Stomach smooth muscle (tissue), 2 donors: ENCODE data around the gene PSMG3.

Experiments used
- H3K27ac ChIP-seq: one replicate; pipeline ENCODE4 v1.7.0; 2013; ENCODE audit warnings: mild to moderate bottlenecking, low read length, inconsistent platforms
- H3K27me3 ChIP-seq, 2 donors: one replicate each; pipeline ENCODE4 v1.7.0; 2013; ENCODE audit warnings: low read length in 2 of 2; ENCODE audit not compliant: insufficient read depth in 2 of 2, control insufficient read depth in 1 of 2
- H3K36me3 ChIP-seq, 2 donors: one replicate each; pipeline ENCODE4 v1.7.0; 2013; ENCODE audit warnings: low read length in 2 of 2; ENCODE audit not compliant: control insufficient read depth in 2 of 2, insufficient read depth in 2 of 2
- H3K4me1 ChIP-seq: one replicate; pipeline ENCODE4 v1.7.0; 2013; ENCODE audit warnings: low read length; ENCODE audit not compliant: control insufficient read depth, insufficient read depth
- H3K4me3 ChIP-seq, 2 donors: one replicate each; pipeline ENCODE4 v1.7.0; 2013; ENCODE audit warnings: low read length in 2 of 2
- H3K9ac ChIP-seq, 2 donors: one replicate each; pipeline ENCODE4 v1.7.0; 2013; ENCODE audit warnings: low read length in 2 of 2, mild to moderate bottlenecking in 1 of 2
- H3K9me3 ChIP-seq, 2 donors: one replicate each; pipeline ENCODE4 v1.7.0; 2013; ENCODE audit warnings: low read length in 2 of 2; ENCODE audit not compliant: control insufficient read depth in 2 of 2
- donor health status: healthy.
- donor health status: Pancreatic carcinoma.

PSMG3 gene

GRCh38 chr7:1596181-1597043, 26.6 kb upstream of the PSMG3 start:
- no peaks in the 10 kb centered on the region for H3K9me3 ChIP-seq
- H3K36me3 ChIP-seq, result no peaks in the 10 kb centered on the region
- H3K27ac ChIP-seq, result no peak overlapping the region
- peaks cover 28 to 40% of the 10 kb centered on the region in 2 donors for H3K27me3 ChIP-seq
- no peaks in the 10 kb centered on the region for H3K4me1 ChIP-seq
- no peak overlapping the region for H3K4me3 ChIP-seq
- H3K9ac ChIP-seq, result no peak overlapping the region

- H3K9ac ChIP-seq, result no peak overlapping the region
- no peaks in the 10 kb centered on the region for H3K4me1 ChIP-seq
- H3K9me3 ChIP-seq, result no peaks in the 10 kb centered on the region
- no peak overlapping the region for H3K27ac ChIP-seq
- no peaks in the 10 kb centered on the region for H3K36me3 ChIP-seq
- H3K4me3 ChIP-seq, result no peak overlapping the region
- peaks cover 28 to 42% of the 10 kb centered on the region in 2 donors for H3K27me3 ChIP-seq
These were observed 25.8 kb upstream of the PSMG3 start for GRCh38 chr7:1595636-1596035.

- peaks cover 28 to 42% of the 10 kb centered on the region in 2 donors for H3K27me3 ChIP-seq
- H3K4me1 ChIP-seq, result no peaks in the 10 kb centered on the region
- no peak overlapping the region for H3K9ac ChIP-seq
- no peaks in the 10 kb centered on the region for H3K36me3 ChIP-seq
- H3K27ac ChIP-seq, result no peak overlapping the region
- no peaks in the 10 kb centered on the region for H3K9me3 ChIP-seq
- no peak overlapping the region for H3K4me3 ChIP-seq
These were observed 25.2 kb upstream of the PSMG3 start for GRCh38 chr7:1595027-1595426.

GRCh38 chr7:1593904-1594421, 24.1 kb upstream of the PSMG3 start:
- Histone ChIP-seq H3K27ac (no peak overlapping the region), H3K4me3 (no peak overlapping the region), H3K9me3 (peaks cover 0 to 6% of the 10 kb centered on the region in 2 donors), H3K27me3 (peaks cover 28 to 45% of the 10 kb centered on the region in 2 donors), H3K36me3 (no peaks in the 10 kb centered on the region), H3K9ac (no peak overlapping the region), H3K4me1 (no peaks in the 10 kb centered on the region)

- peaks cover 28 to 45% of the 10 kb centered on the region in 2 donors for H3K27me3 ChIP-seq
These were observed 23.4 kb upstream of the PSMG3 start for GRCh38 chr7:1593091-1593866.

GRCh38 chr7:1592299-1592871, 22.6 kb upstream of the PSMG3 start:
- H3K4me3 ChIP-seq, result no peak overlapping the region
- H3K27ac ChIP-seq, result no peak overlapping the region
- peaks cover 28 to 47% of the 10 kb centered on the region in 2 donors for H3K27me3 ChIP-seq

More at GRCh38 chr7:1593091-1593866, 23.4 kb upstream of the PSMG3 start:
- Histone ChIP-seq H3K9ac (no peak overlapping the region), H3K4me3 (no peak overlapping the region), H3K4me1 (no peaks in the 10 kb centered on the region), H3K36me3 (no peaks in the 10 kb centered on the region), H3K27ac (no peak overlapping the region), H3K9me3 (peaks cover 3 to 8% of the 10 kb centered on the region in 2 donors)

GRCh38 chr7:1591876-1592275, 22.0 kb upstream of the PSMG3 start:
- Histone ChIP-seq H3K36me3 (no peaks in the 10 kb centered on the region), H3K4me1 (no peaks in the 10 kb centered on the region), H3K27ac (no peak overlapping the region), H3K4me3 (no peak overlapping the region), H3K9ac (no peak overlapping the region), H3K27me3 (peaks cover 28 to 44% of the 10 kb centered on the region in 2 donors), H3K9me3 (peaks cover 3 to 8% of the 10 kb centered on the region in 2 donors)

More at GRCh38 chr7:1592299-1592871, 22.6 kb upstream of the PSMG3 start:
- H3K4me1 ChIP-seq, result no peaks in the 10 kb centered on the region
- no peaks in the 10 kb centered on the region for H3K36me3 ChIP-seq
- H3K9ac ChIP-seq, result no peak overlapping the region
- peaks cover 3 to 8% of the 10 kb centered on the region in 2 donors for H3K9me3 ChIP-seq

- H3K27ac ChIP-seq, result no peak overlapping the region
- peaks cover 25 to 39% of the 10 kb centered on the region in 2 donors for H3K27me3 ChIP-seq
- peaks cover 3 to 8% of the 10 kb centered on the region in 2 donors for H3K9me3 ChIP-seq
- no peaks in the 10 kb centered on the region for H3K36me3 ChIP-seq
- H3K4me3 ChIP-seq, result no peak overlapping the region
- no peaks in the 10 kb centered on the region for H3K4me1 ChIP-seq
- no peak overlapping the region for H3K9ac ChIP-seq
These were observed 21.6 kb upstream of the PSMG3 start for GRCh38 chr7:1591396-1591795.

- Histone ChIP-seq H3K4me1 (no peaks in the 10 kb centered on the region), H3K9ac (no peak overlapping the region), H3K36me3 (no peaks in the 10 kb centered on the region), H3K4me3 (no peak overlapping the region), H3K27me3 (peaks cover 20 to 38% of the 10 kb centered on the region in 2 donors), H3K9me3 (peaks cover 3 to 8% of the 10 kb centered on the region in 2 donors), H3K27ac (no peak overlapping the region)
These were observed 21.1 kb upstream of the PSMG3 start for GRCh38 chr7:1590887-1591286.

GRCh38 chr7:1590476-1590875, 20.6 kb upstream of the PSMG3 start:
- H3K9me3 ChIP-seq, result peaks cover 3 to 8% of the 10 kb centered on the region in 2 donors
- no peaks in the 10 kb centered on the region for H3K36me3 ChIP-seq
- peaks cover 19 to 34% of the 10 kb centered on the region in 2 donors for H3K27me3 ChIP-seq
- H3K4me1 ChIP-seq, result no peaks in the 10 kb centered on the region
- H3K4me3 ChIP-seq, result no peak overlapping the region
- H3K9ac ChIP-seq, result no peak overlapping the region
- no peak overlapping the region for H3K27ac ChIP-seq
